ENCODE data around the gene VAV2. TPM values are rescaled to one million over a fixed set of nuclear protein-coding genes. Genes with fewer than 3 reads are reported as not detected.

The VAV2 gene
- polyA plus RNA-seq, 1 experiment, result 9.0 TPM

- no peak overlapping the region for H3K27ac ChIP-seq (ENCODE audit: low read depth, low read length)
- no peaks in the 10 kb centered on the region for H3K27me3 ChIP-seq (ENCODE audit: control insufficient read depth, insufficient read depth, low read length)
- no peak overlapping the region for H3K4me3 ChIP-seq (ENCODE audit: low read depth, low read length)
- H3K9me3 ChIP-seq (ENCODE audit: control insufficient read depth, insufficient read depth, low read length), result no peaks in the 10 kb centered on the region; the same call in 1 of the 2 replicates
- TF ChIP-seq, protein P1, sequence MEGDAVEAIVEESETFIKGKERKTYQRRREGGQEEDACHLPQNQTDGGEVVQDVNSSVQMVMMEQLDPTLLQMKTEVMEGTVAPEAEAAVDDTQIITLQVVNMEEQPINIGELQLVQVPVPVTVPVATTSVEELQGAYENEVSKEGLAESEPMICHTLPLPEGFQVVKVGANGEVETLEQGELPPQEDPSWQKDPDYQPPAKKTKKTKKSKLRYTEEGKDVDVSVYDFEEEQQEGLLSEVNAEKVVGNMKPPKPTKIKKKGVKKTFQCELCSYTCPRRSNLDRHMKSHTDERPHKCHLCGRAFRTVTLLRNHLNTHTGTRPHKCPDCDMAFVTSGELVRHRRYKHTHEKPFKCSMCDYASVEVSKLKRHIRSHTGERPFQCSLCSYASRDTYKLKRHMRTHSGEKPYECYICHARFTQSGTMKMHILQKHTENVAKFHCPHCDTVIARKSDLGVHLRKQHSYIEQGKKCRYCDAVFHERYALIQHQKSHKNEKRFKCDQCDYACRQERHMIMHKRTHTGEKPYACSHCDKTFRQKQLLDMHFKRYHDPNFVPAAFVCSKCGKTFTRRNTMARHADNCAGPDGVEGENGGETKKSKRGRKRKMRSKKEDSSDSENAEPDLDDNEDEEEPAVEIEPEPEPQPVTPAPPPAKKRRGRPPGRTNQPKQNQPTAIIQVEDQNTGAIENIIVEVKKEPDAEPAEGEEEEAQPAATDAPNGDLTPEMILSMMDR (IDR thresholded peaks at IDR 0.05; ENCODE audit: low read depth, low read length), result no peak
- DNase-seq (ENCODE audit: low read depth, low spot score), result no peak
- POLR2A ChIA-PET, result no interaction called here
- CTCF ChIA-PET, result no interaction called here
These were observed 52.3 kb downstream of the VAV2 start for GRCh38 chr9:133939845-133940244.

GRCh38 chr9:133939171-133939785 is 52.8 kb downstream of the VAV2 start:
- H3K27ac ChIP-seq (ENCODE audit: low read depth, low read length), result no peak overlapping the region
- no peak for DNase-seq (ENCODE audit: low read depth, low spot score)
- no peak overlapping the region for H3K4me3 ChIP-seq (ENCODE audit: low read depth, low read length)
- no peaks in the 10 kb centered on the region; the same call in 1 of the 2 replicates for H3K9me3 ChIP-seq (ENCODE audit: control insufficient read depth, insufficient read depth, low read length)
- ChIA-PET POLR2A (no interaction called here), CTCF (no interaction called here)
- TF ChIP-seq, protein P1 (IDR thresholded peaks at IDR 0.05; ENCODE audit: low read depth, low read length), result no peak
- H3K27me3 ChIP-seq (ENCODE audit: control insufficient read depth, insufficient read depth, low read length), result no peaks in the 10 kb centered on the region

DNA sequence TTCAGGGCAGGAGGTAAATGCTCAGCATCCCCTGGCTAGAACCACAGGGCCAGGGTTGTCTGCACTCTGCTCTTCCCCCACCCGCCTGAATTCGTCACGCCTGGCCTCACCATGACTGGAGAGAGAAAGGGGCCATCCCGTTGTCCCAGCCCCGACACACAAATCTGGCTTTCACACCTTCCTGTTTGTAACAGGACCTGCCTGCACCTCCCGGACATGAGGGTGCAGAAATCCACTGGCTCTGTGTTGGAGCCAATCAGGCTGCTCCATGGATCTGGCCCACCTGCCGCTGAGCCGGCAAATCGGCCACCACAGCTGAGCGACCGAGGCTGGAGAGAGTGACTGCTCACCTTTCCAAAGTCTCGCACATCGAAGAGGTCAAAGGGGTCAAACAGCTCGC is 53.4 kb downstream of the VAV2 start:
- TF ChIP-seq, protein P1 (IDR thresholded peaks at IDR 0.05; ENCODE audit: low read depth, low read length), result no peak
- Histone ChIP-seq H3K27me3 (ENCODE audit: control insufficient read depth, insufficient read depth, low read length) (no peaks in the 10 kb centered on the region), H3K27ac (ENCODE audit: low read depth, low read length) (no peak overlapping the region), H3K9me3 (ENCODE audit: control insufficient read depth, insufficient read depth, low read length) (no peaks in the 10 kb centered on the region; the same call in 1 of the 2 replicates), H3K4me3 (ENCODE audit: low read depth, low read length) (no peak overlapping the region)
- ChIA-PET POLR2A (no interaction called here), CTCF (no interaction called here)
- no peak for DNase-seq (ENCODE audit: low read depth, low spot score)

- ChIA-PET POLR2A (no interaction called here), CTCF (no interaction called here)
- Histone ChIP-seq H3K27me3 (ENCODE audit: control insufficient read depth, insufficient read depth, low read length) (no peaks in the 10 kb centered on the region), H3K4me3 (ENCODE audit: low read depth, low read length) (no peak overlapping the region), H3K9me3 (ENCODE audit: control insufficient read depth, insufficient read depth, low read length) (no peaks in the 10 kb centered on the region; the same call in 1 of the 2 replicates), H3K27ac (ENCODE audit: low read depth, low read length) (no peak overlapping the region)
- TF ChIP-seq, protein P1 (IDR thresholded peaks at IDR 0.05; ENCODE audit: low read depth, low read length), result no peak
- no peak for DNase-seq (ENCODE audit: low read depth, low spot score)
These were observed 54.0 kb downstream of the VAV2 start for GRCh38 chr9:133938086-133938485.

DNA sequence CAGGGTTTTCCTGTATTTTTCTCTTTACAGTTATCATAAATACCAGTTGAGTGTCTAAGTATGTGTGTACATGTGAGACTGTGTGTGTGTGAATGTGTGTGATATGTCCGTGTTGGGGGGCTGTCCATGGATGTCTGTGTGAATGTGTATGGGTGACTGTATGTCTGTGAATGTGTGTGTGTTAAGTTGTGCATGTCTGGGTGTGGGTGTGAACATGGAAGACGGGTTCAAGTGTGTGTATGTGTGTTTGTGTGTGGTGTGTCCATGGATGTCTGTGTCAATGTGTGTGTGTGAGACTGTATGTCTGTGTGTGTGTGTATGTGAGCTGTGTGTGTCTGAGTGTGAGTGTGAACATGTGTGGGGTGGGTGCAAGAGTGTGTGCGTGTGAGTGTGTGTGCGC is 55.0 kb downstream of the VAV2 start:
- Histone ChIP-seq H3K9me3 (ENCODE audit: control insufficient read depth, insufficient read depth, low read length) (no peaks in the 10 kb centered on the region; the same call in 1 of the 2 replicates), H3K4me3 (ENCODE audit: low read depth, low read length) (no peak overlapping the region), H3K27ac (ENCODE audit: low read depth, low read length) (no peak overlapping the region), H3K27me3 (ENCODE audit: control insufficient read depth, insufficient read depth, low read length) (no peaks in the 10 kb centered on the region)
- ChIA-PET CTCF (no interaction called here), POLR2A (no interaction called here)
- no peak for DNase-seq (ENCODE audit: low read depth, low spot score)
- TF ChIP-seq, protein P1 (IDR thresholded peaks at IDR 0.05; ENCODE audit: low read depth, low read length), result no peak
